Tibial nerve (tissue), 4 donors: ENCODE results near the gene RFK. TPM values are rescaled to one million over a fixed set of nuclear protein-coding genes. Genes with fewer than 3 reads are reported as not detected.

Source experiments
- DNase-seq, 2 donors: peaks; one replicate each; pipeline ENCODE4 v3.0.0-alpha.2; 2019; ENCODE audit warnings: low spot score in 2 of 2
- H3K27ac ChIP-seq, 4 donors: fragments of 200-600 bp; sonication (generic) in 3 of 4; one replicate each; pipeline ENCODE4 v1.5.1; 2017 to 2019; ENCODE audit warnings: mild to moderate bottlenecking in 1 of 4
- H3K27me3 ChIP-seq, 2 donors: fragments of 200-600 bp; sonication (generic) in 1 of 2; one replicate each; pipeline versions ENCODE4 v1.5.1 to v1.6.0; 2017 to 2019
- H3K36me3 ChIP-seq, 3 donors: fragments of 200-600 bp; sonication (generic); one replicate each; pipeline ENCODE4 v1.5.1; 2018 to 2019
- H3K4me1 ChIP-seq, 4 donors: fragments of 200-600 bp; sonication (generic) in 3 of 4; one replicate each; pipeline ENCODE4 v1.5.1; 2017 to 2019
- H3K4me3 ChIP-seq, 4 donors: fragments of 200-600 bp; sonication (generic) in 3 of 4; one replicate each; pipeline ENCODE4 v1.5.1; 2017 to 2019; ENCODE audit warnings: mild to moderate bottlenecking in 1 of 4, moderate library complexity in 1 of 4
- H3K9me3 ChIP-seq, 4 donors: fragments of 200-600 bp; sonication (generic) in 3 of 4; one replicate each; pipeline ENCODE4 v1.5.1; 2017 to 2019
- EP300 ChIP-seq, 2 donors: sonication (generic); formaldehyde crosslinking; IDR thresholded peaks; one replicate each; pipeline ENCODE4 v1.6.1; 2017; ENCODE audit warnings: antibody characterized with exemption in 2 of 2, mild to moderate bottlenecking in 1 of 2
- POLR2A ChIP-seq, 2 donors: fragments of 450-650 bp; IDR thresholded peaks; one replicate each; pipeline ENCODE4 v1.6.1; 2017; ENCODE audit warnings: antibody characterized with exemption in 2 of 2, mild to moderate bottlenecking in 2 of 2, moderate library complexity in 2 of 2
- WGBS, 2 donors: methylation state at CpG; one replicate each; pipeline ENCODE4 v1.1.5; 2018; 5-methylcytosine and 5-hydroxymethylcytosine counted together
- total RNA-seq, 4 donors: library from RNA; depleted of rRNA; stranded (reverse); fragments of >200 nt; gene quantifications; one replicate each; pipeline ENCODE4 v1.1.0, GENCODE V29; 2016
- TF ChIP-seq, protein P1 (sequence below), 5 experiments: fragments of 200-600 bp in 3 of 5; fragments of 450-650 bp in 2 of 5; sonication (generic) in 3 of 5; IDR thresholded peaks; one replicate each; pipeline ENCODE4 v1.5.1; 2016 to 2019; ENCODE audit warnings: antibody characterized with exemption in 5 of 5, mild to moderate bottlenecking in 3 of 5, moderate library complexity in 2 of 5

Gene RFK
- total RNA-seq, 4 donors from 2014 or later = 8.8 to 11.4 (median 9.9) TPM

DNA sequence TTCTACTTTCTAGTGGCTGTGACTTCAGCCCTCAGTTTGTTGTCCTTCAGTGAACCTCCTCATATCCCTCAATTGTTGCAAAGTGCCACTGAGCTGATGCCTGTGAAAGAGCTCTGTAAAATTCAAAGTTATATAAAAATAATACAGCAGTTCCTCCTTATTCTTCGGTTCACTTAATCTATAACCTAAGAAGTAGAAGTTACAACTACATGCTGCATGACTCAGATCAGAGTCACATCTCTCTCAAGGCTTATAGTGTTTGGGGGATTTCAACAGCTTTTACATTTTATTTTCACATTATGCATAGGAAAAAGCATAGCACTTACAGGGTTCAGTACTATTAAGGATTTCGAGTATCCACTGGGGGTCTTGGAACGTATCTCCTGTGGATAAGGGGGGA, 39.6 kb upstream of the RFK start:
- H3K36me3 ChIP-seq = no peaks in the 10 kb centered on the region
- no peaks in the 10 kb centered on the region for H3K27me3 ChIP-seq
- DNase-seq = no peak
- 82 to 92% methylated on average over 3 of the region's 3 CpGs for WGBS, 2 donors
- no peak overlapping the region for H3K27ac ChIP-seq
- H3K9me3 ChIP-seq = no peaks in the 10 kb centered on the region
- no peak overlapping the region for H3K4me3 ChIP-seq
- TF ChIP-seq, protein P1, sequence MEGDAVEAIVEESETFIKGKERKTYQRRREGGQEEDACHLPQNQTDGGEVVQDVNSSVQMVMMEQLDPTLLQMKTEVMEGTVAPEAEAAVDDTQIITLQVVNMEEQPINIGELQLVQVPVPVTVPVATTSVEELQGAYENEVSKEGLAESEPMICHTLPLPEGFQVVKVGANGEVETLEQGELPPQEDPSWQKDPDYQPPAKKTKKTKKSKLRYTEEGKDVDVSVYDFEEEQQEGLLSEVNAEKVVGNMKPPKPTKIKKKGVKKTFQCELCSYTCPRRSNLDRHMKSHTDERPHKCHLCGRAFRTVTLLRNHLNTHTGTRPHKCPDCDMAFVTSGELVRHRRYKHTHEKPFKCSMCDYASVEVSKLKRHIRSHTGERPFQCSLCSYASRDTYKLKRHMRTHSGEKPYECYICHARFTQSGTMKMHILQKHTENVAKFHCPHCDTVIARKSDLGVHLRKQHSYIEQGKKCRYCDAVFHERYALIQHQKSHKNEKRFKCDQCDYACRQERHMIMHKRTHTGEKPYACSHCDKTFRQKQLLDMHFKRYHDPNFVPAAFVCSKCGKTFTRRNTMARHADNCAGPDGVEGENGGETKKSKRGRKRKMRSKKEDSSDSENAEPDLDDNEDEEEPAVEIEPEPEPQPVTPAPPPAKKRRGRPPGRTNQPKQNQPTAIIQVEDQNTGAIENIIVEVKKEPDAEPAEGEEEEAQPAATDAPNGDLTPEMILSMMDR (IDR thresholded peaks at IDR 0.05) = no peak
- TF ChIP-seq POLR2A (IDR thresholded peaks at IDR 0.05) (no peak), EP300 (IDR thresholded peaks at IDR 0.05) (no peak)
- H3K4me1 ChIP-seq = no peaks in the 10 kb centered on the region

- Histone ChIP-seq H3K27me3 (no peaks in the 10 kb centered on the region), H3K4me1 (no peaks in the 10 kb centered on the region), H3K4me3 (no peak overlapping the region), H3K27ac (no peak overlapping the region), H3K36me3 (no peaks in the 10 kb centered on the region), H3K9me3 (no peaks in the 10 kb centered on the region)
- WGBS, 2 donors = 94 to 100% methylated on average over 2 to 5 of the region's 5 CpGs
- TF ChIP-seq EP300 (IDR thresholded peaks at IDR 0.05) (no peak), POLR2A (IDR thresholded peaks at IDR 0.05) (no peak)
- TF ChIP-seq, protein P1 (IDR thresholded peaks at IDR 0.05) = no peak
- no peak for DNase-seq
These were observed 39.2 kb upstream of the RFK start for GRCh38 chr9:76433406-76433805.

DNA sequence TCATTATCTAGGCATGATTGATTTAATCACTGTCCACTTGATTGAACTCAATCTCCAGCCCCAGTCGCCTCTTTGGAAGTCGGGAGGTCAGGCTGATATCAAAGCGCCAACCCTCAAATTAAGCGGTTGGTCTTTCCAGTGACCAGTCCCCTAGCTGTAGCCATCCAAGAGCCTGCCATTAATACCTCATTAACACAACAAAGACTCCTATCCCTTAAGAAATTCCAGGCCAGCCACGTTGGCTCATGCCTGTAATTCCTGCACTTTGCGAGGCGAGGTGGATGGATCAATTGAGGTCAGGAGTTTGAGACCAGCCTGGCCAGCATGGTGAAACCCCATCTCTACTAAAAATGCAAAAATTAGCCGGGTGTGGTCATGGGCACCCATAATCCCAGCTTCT, 37.4 kb upstream of the RFK start:
- Histone ChIP-seq H3K27ac (no peak overlapping the region), H3K9me3 (no peaks in the 10 kb centered on the region), H3K27me3 (no peaks in the 10 kb centered on the region), H3K4me3 (no peak overlapping the region), H3K36me3 (no peaks in the 10 kb centered on the region), H3K4me1 (no peaks in the 10 kb centered on the region)
- WGBS, 2 donors = 78 to 83% methylated on average over 8 of the region's 8 CpGs
- no peak for DNase-seq
- no peak for TF ChIP-seq EP300 (IDR thresholded peaks at IDR 0.05)
- TF ChIP-seq POLR2A (IDR thresholded peaks at IDR 0.05) = no peak
- TF ChIP-seq, protein P1 (IDR thresholded peaks at IDR 0.05) = no peak

DNA sequence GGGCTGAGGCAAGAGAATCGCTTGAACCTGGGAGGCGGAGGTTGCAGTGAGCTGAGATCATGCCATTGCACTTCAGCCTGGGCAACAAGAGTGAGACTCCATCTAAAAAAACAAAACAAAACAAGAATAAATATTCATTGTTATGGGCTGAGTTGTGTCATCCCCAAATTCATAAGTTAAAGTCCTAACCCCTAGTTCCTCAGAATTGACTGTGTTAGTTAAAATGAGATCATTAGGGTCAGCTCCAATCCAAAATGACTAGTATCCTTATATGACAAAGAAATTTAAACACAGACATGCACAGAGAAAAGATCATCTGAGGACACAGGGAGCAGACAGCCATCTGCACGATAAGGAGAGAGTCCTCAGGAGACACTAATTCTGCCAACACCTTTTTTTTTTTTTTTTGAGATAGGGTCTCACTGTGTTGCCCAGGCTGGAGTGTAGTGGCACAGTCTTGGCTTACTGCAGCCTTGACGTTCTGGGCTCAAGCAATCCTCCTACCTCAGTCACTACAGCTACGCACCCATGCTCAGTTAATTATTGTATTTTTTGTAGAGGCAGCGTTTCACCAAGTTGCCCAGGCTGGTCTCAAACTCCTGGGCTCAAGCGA, 32.7 kb upstream of the RFK start:
- TF ChIP-seq, protein P1 (IDR thresholded peaks at IDR 0.05) = no peak
- TF ChIP-seq EP300 (IDR thresholded peaks at IDR 0.05) (no peak), POLR2A (IDR thresholded peaks at IDR 0.05) (no peak)
- H3K4me3 ChIP-seq = no peak overlapping the region
- no peak for DNase-seq
- H3K27me3 ChIP-seq = no peaks in the 10 kb centered on the region
- no peaks in the 10 kb centered on the region for H3K9me3 ChIP-seq
- no peak overlapping the region for H3K27ac ChIP-seq
- H3K4me1 ChIP-seq = no peaks in the 10 kb centered on the region
- 86 to 88% methylated on average over 7 of the region's 7 CpGs for WGBS, 2 donors
- H3K36me3 ChIP-seq = no peaks in the 10 kb centered on the region

DNA sequence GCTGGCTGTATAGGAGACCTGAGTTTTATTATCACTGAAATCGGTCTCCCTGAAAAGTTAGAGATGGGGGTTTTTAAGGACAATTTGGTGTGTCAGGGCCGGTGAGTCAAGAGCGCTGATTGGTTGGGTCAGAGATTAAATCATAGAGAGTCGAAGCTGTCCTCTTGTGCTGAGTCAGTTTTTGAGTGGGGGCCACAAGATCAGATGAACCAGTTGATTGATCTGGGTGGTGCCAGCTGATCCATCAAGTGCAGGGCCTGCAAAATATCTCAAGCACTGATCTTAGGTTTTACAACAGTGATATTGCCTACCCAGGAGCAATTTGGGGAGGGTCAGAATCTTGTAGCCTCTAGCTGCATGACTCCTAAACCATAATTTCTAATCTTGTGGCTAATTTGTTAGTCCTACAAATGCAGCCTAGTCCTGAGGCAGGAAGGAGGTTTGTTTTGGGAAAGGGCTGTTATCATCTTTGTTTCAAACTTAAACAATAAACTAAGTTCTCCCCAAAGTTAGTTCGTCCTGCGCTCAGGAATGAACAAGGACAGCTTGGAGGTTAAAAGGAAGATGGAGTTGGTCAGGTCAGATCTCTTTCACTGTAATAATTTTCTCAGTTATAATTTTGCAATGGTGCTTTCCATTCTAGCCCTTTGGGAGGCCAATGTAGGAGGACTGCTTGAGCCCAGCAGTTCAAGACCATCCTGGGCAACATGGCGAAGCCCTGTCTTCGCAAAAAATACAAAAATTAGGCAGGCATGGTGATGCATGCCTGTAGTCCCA, 31.6 kb upstream of the RFK start:
- H3K27ac ChIP-seq = no peak overlapping the region
- H3K9me3 ChIP-seq = no peaks in the 10 kb centered on the region
- no peaks in the 10 kb centered on the region for H3K4me1 ChIP-seq
- TF ChIP-seq EP300 (IDR thresholded peaks at IDR 0.05) (no peak), POLR2A (IDR thresholded peaks at IDR 0.05) (no peak)
- TF ChIP-seq, protein P1 (IDR thresholded peaks at IDR 0.05) = no peak
- H3K4me3 ChIP-seq = no peak overlapping the region
- no peaks in the 10 kb centered on the region for H3K36me3 ChIP-seq
- DNase-seq = no peak
- WGBS, 2 donors = 89 to 92% methylated on average over 8 of the region's 8 CpGs
- no peaks in the 10 kb centered on the region for H3K27me3 ChIP-seq
